Measurements from ENCODE around the gene MT1X.
"Not testable (repeated sequence)": the region's sequence is repeated elsewhere in the genome, so short reads cannot be mapped to it uniquely, and the experiment has no call there.

MT1X gene

DNA sequence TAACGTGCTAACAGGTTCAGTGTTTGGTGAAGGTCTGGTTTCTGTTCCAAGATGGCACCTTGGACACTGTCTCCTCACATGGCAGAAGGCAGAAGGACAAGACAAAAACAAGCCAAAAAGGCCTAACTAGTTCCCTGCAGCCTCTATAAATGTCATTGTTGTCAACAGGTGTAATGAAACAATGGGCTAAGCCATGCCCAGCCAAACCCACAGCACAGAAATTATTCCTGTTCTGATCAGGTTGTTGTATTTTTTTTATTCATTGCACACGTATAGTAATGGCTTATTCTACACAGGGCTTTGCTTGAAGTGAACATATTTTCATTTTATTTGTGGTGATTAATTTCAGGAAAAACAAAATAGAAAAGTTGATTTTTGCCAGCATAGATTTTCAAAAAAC is 31.5 kb downstream of the MT1X start:
- no peak for DNase-seq

DNA sequence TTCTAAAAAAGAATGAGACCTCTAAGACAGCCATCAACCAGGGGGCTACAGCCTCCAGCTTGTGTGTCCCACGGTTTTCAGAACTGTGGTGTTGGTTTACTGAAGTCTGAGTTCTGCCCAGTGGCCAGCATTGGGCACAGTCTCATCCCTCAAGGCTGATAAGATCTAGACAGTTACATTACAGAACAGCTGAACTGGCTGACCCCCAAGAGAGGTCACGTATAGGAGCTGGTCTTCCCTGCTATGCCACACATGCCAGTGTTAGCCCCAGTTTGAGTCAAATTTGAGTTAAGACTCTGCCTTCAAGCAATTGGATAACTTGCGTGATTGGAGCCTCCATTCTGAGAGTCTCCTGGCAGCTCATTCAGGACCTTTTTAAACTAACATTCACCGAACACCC is 32.9 kb downstream of the MT1X start:
- DNase-seq: no peak

DNA sequence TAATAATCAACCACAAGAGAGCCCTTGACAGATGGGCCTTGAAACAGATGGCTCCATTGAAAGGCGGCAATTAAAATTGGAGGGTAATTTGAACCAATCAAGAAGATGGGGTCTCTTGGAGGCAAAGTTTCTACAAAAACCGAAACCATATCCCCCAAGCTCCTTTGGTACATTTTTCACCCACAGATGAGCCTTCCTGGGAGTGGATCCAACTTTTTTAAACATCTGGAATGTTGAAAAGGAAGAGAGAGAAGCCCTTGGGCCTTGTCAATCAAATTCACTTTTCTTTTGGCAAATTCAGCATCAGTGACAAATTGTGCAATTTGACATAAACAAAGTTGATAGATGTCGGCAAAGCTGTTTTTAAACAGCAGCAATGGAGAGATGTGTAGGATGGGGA is 34.5 kb downstream of the MT1X start:
- DNase-seq: no peak

DNA sequence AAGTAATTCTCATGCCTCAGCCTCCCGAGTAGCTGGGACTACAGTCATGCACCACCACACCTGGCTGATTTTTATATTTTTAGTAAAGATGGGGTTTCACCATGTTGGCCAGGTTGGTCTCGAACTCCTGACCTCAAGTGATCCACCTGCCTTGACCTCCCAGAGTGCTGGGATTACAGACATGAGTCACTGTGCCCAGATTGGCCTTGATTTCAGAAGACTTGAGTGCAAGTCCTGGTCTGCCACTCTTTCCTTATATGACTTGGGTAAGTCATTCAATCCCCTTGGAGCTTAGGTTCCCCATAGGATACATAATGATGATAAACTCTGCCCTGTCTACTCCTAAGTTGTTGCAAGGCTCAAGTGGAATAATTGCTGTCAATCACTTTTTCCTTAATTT is 35.3 kb downstream of the MT1X start:
- not testable (repeated sequence) for DNase-seq

DNA sequence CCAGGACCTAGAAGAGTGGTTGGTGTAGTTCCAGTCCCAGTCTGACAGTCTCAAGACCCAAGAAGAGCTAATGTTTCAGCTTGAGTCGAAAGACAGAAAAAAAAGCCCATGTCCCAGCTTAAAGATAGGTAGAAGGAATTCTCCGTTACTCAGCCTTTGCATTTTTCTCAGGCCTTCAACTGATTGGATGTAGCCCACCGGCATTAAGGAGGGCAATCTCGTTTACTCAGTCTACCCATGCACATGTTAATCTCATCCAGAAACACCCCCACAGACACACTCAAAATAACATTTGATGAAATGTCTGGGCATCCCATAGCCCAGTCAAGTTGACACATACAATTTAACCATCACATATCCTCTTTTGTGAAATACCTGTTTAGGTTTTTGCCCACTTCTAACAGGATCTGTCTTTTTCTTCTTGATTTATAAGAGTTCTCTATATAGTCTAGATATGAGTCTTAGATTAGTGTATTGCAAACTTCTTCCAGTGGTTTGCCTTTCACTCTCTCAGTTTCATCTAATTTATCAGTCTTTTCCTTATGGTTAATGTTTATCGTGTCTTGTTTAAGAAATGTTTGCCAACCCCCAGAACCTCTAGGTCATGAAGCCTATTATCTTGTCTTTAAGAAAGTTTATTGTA is 40.1 kb downstream of the MT1X start:
- no peak for DNase-seq

DNA sequence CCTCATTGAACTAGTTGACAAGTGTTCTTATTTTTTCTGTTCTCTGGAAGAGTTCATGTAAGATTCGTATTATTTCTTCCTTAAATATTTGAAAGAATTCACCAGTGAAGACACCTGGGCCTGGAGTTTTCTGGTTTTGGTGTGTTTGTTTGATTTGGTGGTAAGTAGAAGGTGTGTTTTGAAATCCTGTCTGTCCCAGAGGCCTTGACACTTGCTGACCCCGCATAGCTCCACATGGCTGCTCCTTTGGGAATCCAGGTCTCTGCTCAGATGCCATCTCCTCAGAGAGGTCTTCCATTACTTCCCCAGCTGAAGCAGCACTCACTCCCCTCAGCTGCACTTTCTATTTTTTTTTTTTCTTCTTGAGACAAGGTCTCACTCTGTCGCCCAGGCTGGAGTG is 41.9 kb downstream of the MT1X start:
- no peak for DNase-seq

DNA sequence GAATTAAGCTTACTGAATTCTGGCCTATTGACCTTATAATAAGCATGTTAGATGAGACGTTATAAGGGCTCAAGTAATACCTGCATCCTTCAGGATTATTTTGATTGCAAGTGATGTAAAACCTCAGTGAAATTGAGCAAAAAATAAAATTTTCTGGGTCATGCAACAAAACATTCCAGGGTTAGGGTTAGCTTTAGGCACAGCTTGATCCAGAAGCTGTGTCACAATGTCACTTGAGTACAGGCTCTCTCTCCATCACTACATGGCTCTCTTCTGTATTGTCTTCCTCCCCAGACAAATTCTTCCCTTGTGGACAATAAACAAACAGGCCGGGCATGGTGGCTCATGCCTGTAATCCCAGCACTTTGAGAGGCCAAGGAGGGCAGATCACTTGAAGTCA is 44.0 kb downstream of the MT1X start:
- no peak for DNase-seq

DNA sequence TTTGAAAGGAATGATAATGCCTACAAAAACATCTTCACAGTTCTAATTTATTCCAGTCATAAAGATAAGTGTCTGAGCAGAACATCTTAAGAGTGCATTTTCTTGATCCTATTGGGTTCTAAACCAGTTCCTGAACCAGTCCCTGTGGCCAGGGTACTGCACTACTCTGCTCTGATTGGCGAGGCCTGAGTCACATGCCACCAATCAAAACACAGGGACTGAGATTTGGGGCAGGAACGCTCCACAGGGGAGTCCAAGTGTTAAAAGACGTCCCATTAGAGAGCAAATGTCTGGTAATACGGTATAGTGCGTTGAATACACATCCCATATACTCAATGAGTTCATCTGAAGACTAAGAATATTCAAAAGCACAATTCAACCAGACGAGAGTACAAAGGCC is 44.7 kb downstream of the MT1X start:
- DNase-seq: no peak

DNA sequence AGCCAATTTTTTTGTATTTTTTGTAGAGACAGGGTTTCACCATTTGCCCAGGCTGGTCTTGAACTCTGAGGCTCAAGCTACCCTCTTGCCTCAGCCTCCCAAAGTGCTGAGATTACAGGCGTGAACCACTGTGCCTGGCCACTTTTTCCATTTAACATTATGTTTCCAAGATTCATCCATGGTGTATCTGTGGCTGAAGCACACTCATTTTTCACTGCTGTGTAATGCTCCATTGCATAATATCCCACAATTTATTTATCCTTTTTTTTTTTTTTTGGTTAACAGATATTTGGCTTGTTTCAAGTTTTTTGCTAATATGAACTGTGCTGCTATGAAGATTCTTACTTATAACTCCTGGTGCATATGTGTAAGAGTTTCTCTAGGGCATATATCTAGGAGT is 45.8 kb downstream of the MT1X start:
- no peak for DNase-seq

DNA sequence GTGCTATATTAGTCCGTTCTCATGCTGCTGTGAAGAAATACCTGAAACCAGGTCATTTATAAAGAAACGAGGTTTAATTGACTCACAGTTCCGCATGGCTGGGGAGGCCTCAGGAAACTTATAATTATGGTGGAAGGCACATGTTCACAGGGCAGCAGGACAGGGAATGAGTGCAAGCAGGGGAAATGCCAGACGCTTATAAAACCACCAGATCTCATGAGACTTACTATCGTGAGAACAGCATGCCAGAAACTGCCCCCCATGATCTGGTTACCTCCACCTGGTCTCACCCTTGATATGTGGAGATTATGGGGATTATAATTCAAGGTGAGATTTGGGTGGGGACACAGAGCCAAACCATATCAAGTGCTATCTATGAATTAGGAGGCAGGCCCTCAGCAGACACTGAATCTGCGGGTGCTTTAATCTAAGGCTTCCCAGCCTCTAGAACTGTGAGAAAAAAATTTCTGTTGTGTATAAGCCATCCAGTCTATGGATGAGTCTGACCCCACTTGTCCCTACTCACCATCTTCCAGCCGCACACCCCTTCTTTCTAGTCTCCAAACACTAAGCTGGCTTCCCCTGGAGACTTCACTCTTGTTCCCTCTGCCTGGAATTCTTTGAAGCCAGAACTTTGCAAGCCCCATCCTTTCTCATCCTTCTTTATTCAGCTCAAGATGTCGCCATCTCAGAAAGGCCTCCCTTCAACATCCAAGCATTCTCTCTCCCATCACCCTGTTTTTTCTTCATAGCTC is 46.9 kb downstream of the MT1X start:
- no peak for DNase-seq

DNA sequence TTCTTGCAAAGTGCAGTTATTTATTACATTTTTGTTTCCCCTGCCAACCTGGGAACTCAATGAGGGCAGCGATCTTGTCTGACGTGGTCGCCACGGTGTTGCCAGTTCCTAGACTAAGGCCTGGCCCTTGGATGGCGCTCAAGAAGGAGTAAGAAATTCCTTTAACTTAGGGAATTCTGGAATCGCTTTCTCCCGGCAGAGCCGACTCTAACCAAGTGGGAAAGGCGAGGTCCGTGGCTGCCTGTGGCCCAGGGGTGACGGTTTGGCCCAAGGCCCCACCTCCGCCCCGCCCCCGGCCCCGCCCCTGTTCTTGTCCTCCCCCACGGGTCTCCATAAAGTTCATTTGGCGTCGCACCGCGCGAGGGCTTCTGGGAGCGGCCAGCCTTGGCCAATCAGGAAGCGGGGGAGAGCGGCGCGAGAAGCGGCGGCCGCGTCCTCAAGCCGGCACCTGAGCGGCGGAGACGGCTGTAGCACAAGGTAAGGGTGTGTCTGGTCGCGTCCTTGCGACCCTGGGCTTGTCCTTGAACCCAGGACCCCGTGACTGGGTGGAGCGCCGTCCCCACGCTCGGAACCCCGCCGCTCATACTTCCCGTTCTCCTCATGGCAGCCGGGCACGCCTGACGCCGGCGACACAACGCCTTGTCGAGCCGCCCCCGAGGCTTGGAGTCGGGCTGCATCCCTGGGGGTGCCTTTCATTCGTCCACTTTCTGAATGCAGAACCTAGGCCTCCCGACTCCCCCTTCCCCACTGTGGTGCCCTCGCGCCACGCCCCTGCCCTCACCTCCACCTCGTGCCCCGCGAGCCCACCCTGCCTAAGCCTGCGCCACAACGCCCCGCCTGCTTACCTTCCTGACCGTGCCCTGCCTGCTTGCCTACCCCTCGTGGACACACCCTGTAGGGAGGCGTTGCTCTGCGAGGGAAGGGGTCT is 47.7 kb downstream of the MT1X start, which contains the start of gene NUP93:
NUP93 (plus strand) TSS at position 395 of the 928 bp plus-strand sequence. CDS start 18,119 bp downstream, outside the sequence.
- peak; percentile 89 for DNase-seq

DNA sequence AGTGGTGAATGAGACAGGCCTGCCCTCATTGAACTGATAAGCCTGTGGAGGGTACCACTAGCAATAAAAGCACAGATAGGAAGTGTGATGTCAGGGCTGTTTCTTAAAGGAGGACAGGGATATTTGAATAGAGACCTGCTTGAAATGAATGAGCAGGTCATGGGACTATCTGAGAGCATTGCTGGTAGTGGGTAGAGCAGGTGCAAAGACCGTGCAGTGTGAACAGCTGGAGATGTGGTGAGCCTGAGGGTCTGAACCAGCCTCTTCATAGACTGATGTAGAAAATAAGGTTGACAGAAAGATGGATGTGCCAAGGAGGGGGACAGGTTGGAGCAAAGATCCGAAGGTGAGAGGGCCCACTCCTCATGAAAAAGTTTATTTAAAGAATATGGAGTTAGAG is 50.1 kb downstream of the MT1X start:
- no peak for DNase-seq

DNA sequence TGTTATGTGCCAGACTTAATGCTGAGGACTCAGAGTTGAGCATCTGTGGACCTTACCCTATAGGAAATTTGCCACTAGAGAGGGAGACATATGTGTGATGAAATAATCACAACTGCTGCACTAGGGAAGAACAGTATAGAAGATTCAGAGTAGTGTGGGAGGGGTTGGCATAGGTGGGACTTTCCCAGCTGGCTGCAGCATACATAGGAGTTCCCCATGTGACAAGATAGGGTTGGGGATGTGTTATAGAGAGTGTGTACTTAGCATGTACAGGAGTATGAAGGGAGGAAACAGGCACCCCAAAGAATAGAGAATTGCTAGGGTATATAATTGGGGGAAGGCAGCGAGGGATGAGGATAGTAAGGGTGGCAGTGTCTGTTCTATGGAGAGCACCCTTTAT is 50.6 kb downstream of the MT1X start:
- peak; percentile 16 to 47 for DNase-seq
